NCI-H82 treated with DMSO at 0.1 percent for 48 hours (cell line): ENCODE measurements around the gene TIMP3.
"Not testable (repeated sequence)": the region's sequence is repeated elsewhere in the genome, so short reads cannot be mapped to it uniquely, and the experiment has no call there.

Experiments
- DNase-seq: peaks from one replicate; lab custom pipeline; 2025; ENCODE audit not compliant: unreplicated experiment; lab: John Stamatoyannopoulos, UW

TIMP3 gene

GRCh38 chr22:32801537-32802236 is at the start of gene TIMP3:
TSS of gene TIMP3 (plus strand) at chr22:32801705. CDS start at chr22:32802002, 297 bp downstream.
- peak; percentile 25 for DNase-seq

- DNase-seq, result no peak
These were observed 49.2 kb upstream of the TIMP3 start for GRCh38 chr22:32752326-32752725.

- no peak for DNase-seq
These were observed 48.5 kb upstream of the TIMP3 start for GRCh38 chr22:32752816-32753520.

GRCh38 chr22:32753591-32753990 is 47.9 kb upstream of the TIMP3 start:
- DNase-seq, result no peak

GRCh38 chr22:32754413-32755041 is 47.0 kb upstream of the TIMP3 start:
- DNase-seq, result no peak

- DNase-seq, result not testable (repeated sequence)
These were observed 44.3 kb upstream of the TIMP3 start for GRCh38 chr22:32757086-32757762.

GRCh38 chr22:32758866-32759385 is 42.6 kb upstream of the TIMP3 start:
- DNase-seq, result no peak

GRCh38 chr22:32760396-32760795 is 41.1 kb upstream of the TIMP3 start:
- no peak for DNase-seq

- no peak for DNase-seq
These were observed 40.7 kb upstream of the TIMP3 start for GRCh38 chr22:32760815-32761214.

- DNase-seq, result no peak
These were observed 40.1 kb upstream of the TIMP3 start for GRCh38 chr22:32761251-32761903.

GRCh38 chr22:32764330-32765131 is 37.0 kb upstream of the TIMP3 start:
- DNase-seq, result peak; percentile 44

- DNase-seq, result no peak
These were observed 36.3 kb upstream of the TIMP3 start for GRCh38 chr22:32765132-32765618.

- no peak for DNase-seq
These were observed 29.7 kb upstream of the TIMP3 start for GRCh38 chr22:32771756-32772155.

- no peak for DNase-seq
These were observed 25.5 kb upstream of the TIMP3 start for GRCh38 chr22:32775957-32776356.

- no peak for DNase-seq
These were observed 25.1 kb upstream of the TIMP3 start for GRCh38 chr22:32776397-32776796.

- DNase-seq, result no peak
These were observed 24.7 kb upstream of the TIMP3 start for GRCh38 chr22:32776802-32777201.

GRCh38 chr22:32777987-32778386 is 23.5 kb upstream of the TIMP3 start:
- DNase-seq, result peak; percentile 73

- DNase-seq, result no peak
These were observed 20.7 kb upstream of the TIMP3 start for GRCh38 chr22:32780726-32781310.

GRCh38 chr22:32781695-32782094 is 19.8 kb upstream of the TIMP3 start:
- DNase-seq, result no peak
